GM19099 (cell line): Measurements from ENCODE around the gene RASSF3.

ENCODE experiments used
- POLR2A ChIP-seq: IDR thresholded peaks from 3 replicates; pipeline ENCODE4 v1.6.1; 2011; ENCODE audit warnings: low read depth; ENCODE audit not compliant: insufficient read length; ENCODE audit errors: extremely low read depth

Gene RASSF3

GRCh38 chr12:64610079-64610659 is at the start of gene RASSF3:
TSS of gene RASSF3 (plus strand) at chr12:64610495. CDS start at chr12:64610633, 138 bp downstream.
- peak; percentile 48 for TF ChIP-seq POLR2A

GRCh38 chr12:64561302-64562136 is 48.8 kb upstream of the RASSF3 start:
- no peak for TF ChIP-seq POLR2A

GRCh38 chr12:64566122-64566521 is 44.2 kb upstream of the RASSF3 start:
- TF ChIP-seq POLR2A: no peak

GRCh38 chr12:64566831-64567517 is 43.3 kb upstream of the RASSF3 start:
- TF ChIP-seq POLR2A: no peak

GRCh38 chr12:64567570-64567969 is 42.7 kb upstream of the RASSF3 start:
- no peak for TF ChIP-seq POLR2A

- no peak for TF ChIP-seq POLR2A
Observed at GRCh38 chr12:64568298-64568697, 42.0 kb upstream of the RASSF3 start.

GRCh38 chr12:64569923-64570691 is 40.2 kb upstream of the RASSF3 start:
- no peak for TF ChIP-seq POLR2A

GRCh38 chr12:64571411-64571810 is 38.9 kb upstream of the RASSF3 start:
- TF ChIP-seq POLR2A: no peak

GRCh38 chr12:64572241-64572640 is 38.1 kb upstream of the RASSF3 start:
- no peak for TF ChIP-seq POLR2A

GRCh38 chr12:64574837-64575236 is 35.5 kb upstream of the RASSF3 start:
- no peak for TF ChIP-seq POLR2A

- no peak for TF ChIP-seq POLR2A
Observed at GRCh38 chr12:64577046-64577445, 33.2 kb upstream of the RASSF3 start.

- no peak for TF ChIP-seq POLR2A
Observed at GRCh38 chr12:64578566-64578965, 31.7 kb upstream of the RASSF3 start.

GRCh38 chr12:64580681-64581080 is 29.6 kb upstream of the RASSF3 start:
- no peak for TF ChIP-seq POLR2A

GRCh38 chr12:64582114-64582513 is 28.2 kb upstream of the RASSF3 start:
- TF ChIP-seq POLR2A: no peak

- no peak for TF ChIP-seq POLR2A
Observed at GRCh38 chr12:64582862-64583261, 27.4 kb upstream of the RASSF3 start.
